Gastroesophageal sphincter (tissue), 3 donors: ENCODE measurements around the gene GATAD2A.

Experiments
- EP300 ChIP-seq: sonication (generic); formaldehyde crosslinking; IDR thresholded peaks from one replicate; pipeline ENCODE4 v1.6.1; 2017; ENCODE audit warnings: antibody characterized with exemption, mild to moderate bottlenecking
- POLR2A ChIP-seq, 2 donors: fragments of 450-650 bp; IDR thresholded peaks; one replicate each; pipeline ENCODE4 v1.6.1; 2017; ENCODE audit warnings: antibody characterized with exemption in 2 of 2, mild to moderate bottlenecking in 2 of 2, moderate library complexity in 1 of 2
- POLR2AphosphoS5 ChIP-seq: sonication (generic); formaldehyde crosslinking; IDR thresholded peaks from one replicate; pipeline ENCODE4 v1.6.1; 2017; ENCODE audit warnings: antibody characterized with exemption
- TF ChIP-seq, protein P1 (sequence below), 4 experiments: fragments of 200-600 bp in 2 of 4; fragments of 450-650 bp in 2 of 4; sonication (generic) in 1 of 4; IDR thresholded peaks; one replicate each; pipeline ENCODE4 v1.5.1; 2017 to 2019; ENCODE audit warnings: antibody characterized with exemption in 4 of 4, mild to moderate bottlenecking in 2 of 4, moderate library complexity in 2 of 4

DNA sequence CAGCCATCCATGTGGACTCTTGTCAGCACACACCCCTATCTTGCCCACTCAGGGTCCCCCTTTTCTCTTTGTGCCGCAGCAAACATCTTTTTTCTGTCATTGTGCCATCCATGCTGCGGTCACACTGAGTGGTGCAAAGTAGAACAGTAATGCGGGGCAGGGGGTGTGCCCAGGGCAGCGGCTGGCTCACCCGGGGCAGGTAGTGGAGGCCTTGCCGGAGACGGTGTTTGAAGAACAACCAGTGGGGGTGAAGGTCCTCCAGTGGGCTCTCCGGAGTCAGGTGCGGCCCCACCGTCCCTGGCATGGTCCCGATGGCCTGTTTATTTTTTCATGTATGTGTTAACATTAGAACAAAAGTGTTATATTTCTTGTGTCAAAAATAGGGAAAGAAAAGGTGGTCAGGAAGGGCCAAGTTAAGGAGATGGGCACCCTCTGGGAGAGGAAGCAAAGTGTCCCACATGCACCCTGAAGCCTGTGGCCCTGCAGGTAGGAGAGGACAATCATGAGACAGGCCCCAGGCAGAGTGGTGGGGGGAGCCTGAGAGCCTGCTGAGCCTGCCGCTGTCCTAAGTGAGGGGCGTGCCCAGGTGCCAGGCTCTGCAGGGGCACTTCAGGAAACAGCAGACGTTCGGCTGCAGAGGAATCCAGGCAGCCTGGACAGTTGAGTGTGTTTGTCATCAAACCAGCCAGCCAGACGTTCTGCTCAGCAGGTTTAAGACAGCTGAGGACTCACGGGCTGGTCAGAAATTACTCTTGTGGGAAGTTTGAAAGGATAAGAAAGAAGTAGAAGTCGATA lies 97.5 kb downstream of the GATAD2A start:
- no peak for TF ChIP-seq POLR2AphosphoS5
- TF ChIP-seq, protein P1, sequence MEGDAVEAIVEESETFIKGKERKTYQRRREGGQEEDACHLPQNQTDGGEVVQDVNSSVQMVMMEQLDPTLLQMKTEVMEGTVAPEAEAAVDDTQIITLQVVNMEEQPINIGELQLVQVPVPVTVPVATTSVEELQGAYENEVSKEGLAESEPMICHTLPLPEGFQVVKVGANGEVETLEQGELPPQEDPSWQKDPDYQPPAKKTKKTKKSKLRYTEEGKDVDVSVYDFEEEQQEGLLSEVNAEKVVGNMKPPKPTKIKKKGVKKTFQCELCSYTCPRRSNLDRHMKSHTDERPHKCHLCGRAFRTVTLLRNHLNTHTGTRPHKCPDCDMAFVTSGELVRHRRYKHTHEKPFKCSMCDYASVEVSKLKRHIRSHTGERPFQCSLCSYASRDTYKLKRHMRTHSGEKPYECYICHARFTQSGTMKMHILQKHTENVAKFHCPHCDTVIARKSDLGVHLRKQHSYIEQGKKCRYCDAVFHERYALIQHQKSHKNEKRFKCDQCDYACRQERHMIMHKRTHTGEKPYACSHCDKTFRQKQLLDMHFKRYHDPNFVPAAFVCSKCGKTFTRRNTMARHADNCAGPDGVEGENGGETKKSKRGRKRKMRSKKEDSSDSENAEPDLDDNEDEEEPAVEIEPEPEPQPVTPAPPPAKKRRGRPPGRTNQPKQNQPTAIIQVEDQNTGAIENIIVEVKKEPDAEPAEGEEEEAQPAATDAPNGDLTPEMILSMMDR (IDR thresholded peaks at IDR 0.05), result no peak
- no peak for TF ChIP-seq EP300
- TF ChIP-seq POLR2A (IDR thresholded peaks at IDR 0.05), result no peak
